GM23338 (cell line): ENCODE data around the gene TBCD. TPM values are rescaled to one million over a fixed set of nuclear protein-coding genes. Genes with fewer than 3 reads are reported as not detected.

Experiments used
- ATAC-seq: fragments of 200-7000 bp; cut with Tn5 transposase; 3 replicates; pipeline ENCODE4 v1.9.1; 2020
- DNase-seq: peaks from one replicate; pipeline ENCODE4 v3.0.0-alpha.2; 2015; ENCODE audit warnings: low spot score
- H2AFZ ChIP-seq: fragments of 200-600 bp; sonication (generic); 2 replicates; pipeline ENCODE4 v1.8.0; 2016; ENCODE audit warnings: antibody characterized with exemption, mild to moderate bottlenecking, moderate library complexity
- H3F3A ChIP-seq: fragments of 200-600 bp; sonication (generic); replicated peaks from 2 replicates; pipeline ENCODE4 v1.8.0; 2017; ENCODE audit warnings: antibody characterized with exemption, mixed run types, low read depth
- H3K27ac ChIP-seq: fragments of 200-600 bp; sonication (generic); 2 replicates; pipeline ENCODE4 v1.6.1; 2016; ENCODE audit warnings: low read depth
- H3K27me3 ChIP-seq: fragments of 200-600 bp; sonication (generic); 2 replicates; pipeline ENCODE4 v1.8.0; 2016; ENCODE audit warnings: mild to moderate bottlenecking, mixed run types, moderate library complexity; ENCODE audit not compliant: insufficient read depth
- H3K36me3 ChIP-seq: fragments of 200-600 bp; sonication (generic); 2 replicates; pipeline ENCODE4 v1.8.0; 2016; ENCODE audit warnings: mild to moderate bottlenecking; ENCODE audit not compliant: insufficient read depth
- H3K4me1 ChIP-seq: fragments of 200-600 bp; sonication (generic); 2 replicates; pipeline ENCODE4 v1.8.0; 2016; ENCODE audit warnings: mild to moderate bottlenecking, moderate library complexity; ENCODE audit not compliant: insufficient read depth
- H3K4me2 ChIP-seq: fragments of 200-600 bp; sonication (generic); 2 replicates; pipeline ENCODE4 v1.7.1; 2017; ENCODE audit warnings: mixed run types
- H3K4me3 ChIP-seq: fragments of 200-600 bp; sonication (generic); 2 replicates; pipeline ENCODE4 v1.6.1; 2016; ENCODE audit warnings: mixed run types
- H3K79me2 ChIP-seq: fragments of 200-600 bp; sonication (generic); replicated peaks from 2 replicates; pipeline ENCODE4 v1.8.0; 2017; ENCODE audit warnings: mild to moderate bottlenecking; ENCODE audit not compliant: insufficient read depth
- H3K9me2 ChIP-seq: fragments of 200-600 bp; sonication (generic); 2 replicates; pipeline ENCODE4 v1.8.0; 2017; ENCODE audit not compliant: insufficient read depth
- H4K20me1 ChIP-seq: fragments of 200-600 bp; sonication (generic); replicated peaks from 2 replicates; pipeline ENCODE4 v1.8.0; 2017; ENCODE audit warnings: mild to moderate bottlenecking; ENCODE audit not compliant: insufficient read depth
- H3K27ac Mint-ChIP-seq: 2 replicates; pipeline ENCODE4 v1.8.0; 2020; ENCODE audit warnings: inconsistent platforms, mild to moderate bottlenecking, moderate library complexity, mixed read lengths
- H3K27me3 Mint-ChIP-seq: 3 replicates; pipeline ENCODE4 v1.8.0; 2022; ENCODE audit warnings: low read depth, mild to moderate bottlenecking, moderate library complexity, mixed read lengths, inconsistent platforms; ENCODE audit not compliant: insufficient read depth, poor library complexity
- H3K36me3 Mint-ChIP-seq: 3 replicates; pipeline ENCODE4 v1.8.0; 2021; ENCODE audit warnings: low read depth, mild to moderate bottlenecking, inconsistent platforms, moderate library complexity, mixed read lengths
- H3K4me1 Mint-ChIP-seq: 3 replicates; pipeline ENCODE4 v1.8.0; 2020; ENCODE audit warnings: mild to moderate bottlenecking, inconsistent platforms, mixed read lengths
- H3K4me3 Mint-ChIP-seq: 3 replicates; pipeline ENCODE4 v1.8.0; 2021; ENCODE audit warnings: moderate library complexity, mild to moderate bottlenecking, inconsistent platforms, mixed read lengths
- H3K9me3 Mint-ChIP-seq: 3 replicates; pipeline ENCODE4 v1.8.0; 2020; ENCODE audit warnings: moderate library complexity, mild to moderate bottlenecking, inconsistent platforms, mixed read lengths
- CREB1 ChIP-seq: fragments of 250-450 bp; sonication (Bioruptor Pico); IDR thresholded peaks from 2 replicates; pipeline ENCODE4 v1.5.0; 2020; ENCODE audit warnings: low read depth, mild to moderate bottlenecking, moderate library complexity
- ETS1 ChIP-seq: IDR thresholded peaks from 2 replicates; pipeline ENCODE4 v1.6.1; 2016; ENCODE audit warnings: antibody characterized with exemption
- EZH2 ChIP-seq: fragments of 200-600 bp; sonication (generic); IDR thresholded peaks from one replicate; pipeline ENCODE4 v1.8.0; 2017; ENCODE audit warnings: antibody characterized with exemption, mild to moderate bottlenecking, low read depth; ENCODE audit not compliant: unreplicated experiment
- EZH2phosphoT487 ChIP-seq: fragments of 200-600 bp; sonication (generic); IDR thresholded peaks from one replicate; pipeline ENCODE4 v1.8.1; 2018; ENCODE audit warnings: antibody characterized with exemption; ENCODE audit not compliant: unreplicated experiment
- JUNB ChIP-seq: IDR thresholded peaks from one replicate; pipeline ENCODE4 v1.6.1; 2016; ENCODE audit warnings: antibody characterized with exemption; ENCODE audit not compliant: unreplicated experiment
- NANOG ChIP-seq: IDR thresholded peaks from 2 replicates; pipeline ENCODE4 v1.6.1; 2016; ENCODE audit warnings: antibody characterized with exemption, borderline replicate concordance
- POLR2AphosphoS5 ChIP-seq: IDR thresholded peaks from 2 replicates; pipeline ENCODE4 v1.6.1; 2016; ENCODE audit warnings: antibody characterized with exemption, low read depth
- REST ChIP-seq: IDR thresholded peaks from one replicate; pipeline ENCODE4 v1.6.1; 2018; ENCODE audit warnings: antibody characterized with exemption; ENCODE audit not compliant: unreplicated experiment
- STAT1 ChIP-seq: IDR thresholded peaks from one replicate; pipeline ENCODE4 v1.6.1; 2016; ENCODE audit warnings: antibody characterized with exemption; ENCODE audit not compliant: unreplicated experiment
- ZNF331 ChIP-seq: fragments of 250-450 bp; sonication (Bioruptor Pico); IDR thresholded peaks from 2 replicates; pipeline ENCODE4 v1.5.0; 2020; ENCODE audit warnings: low read depth, mild to moderate bottlenecking, moderate library complexity
- ZNF462 ChIP-seq: fragments of 250-450 bp; sonication (Bioruptor Pico); IDR thresholded peaks from 2 replicates; pipeline ENCODE4 v1.5.0; 2020; ENCODE audit warnings: mild to moderate bottlenecking, moderate library complexity
- polyA plus RNA-seq: library from polyadenylated mRNA; unstranded; fragments of >200 nt; fragmentation: Nextera tagmentation; extraction: Ambion mirVana; gene quantifications from 2 replicates; pipeline ENCODE4 v1.2.1, GENCODE V29; 2016
- total RNA-seq: library from RNA; depleted of rRNA; stranded (reverse); fragments of >200 nt; shearing (Covaris generic); gene quantifications from 2 replicates; pipeline ENCODE4 v1.2.3, GENCODE V29; 2014

Gene TBCD
- total and polyA plus RNA-seq, 2 experiments from 2014 or later: 75.0 to 116 TPM

DNA sequence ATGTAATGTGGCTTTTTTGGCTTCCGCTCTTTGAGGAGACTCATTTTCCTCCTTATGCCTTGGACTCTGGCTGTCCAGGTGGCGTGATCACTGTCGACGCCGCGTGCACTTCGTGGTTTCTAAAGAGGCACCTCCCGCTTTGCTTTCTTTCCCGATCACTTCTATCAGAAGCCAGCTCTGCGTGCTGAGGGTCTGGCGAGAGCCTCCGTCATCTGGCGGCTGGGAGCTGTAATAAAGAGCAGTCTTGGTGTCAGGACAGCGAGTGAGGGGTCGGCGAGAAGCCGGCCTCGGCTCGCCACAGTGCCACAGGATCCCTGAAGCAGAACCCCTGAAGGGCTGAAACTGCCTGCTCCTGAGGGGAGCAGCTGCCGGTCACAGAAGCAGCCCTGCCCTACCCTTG, 80.5 kb downstream of the TBCD start:
- Histone ChIP-seq H3K27me3 (no peaks in the 10 kb centered on the region), H4K20me1 (peaks cover 5% of the 10 kb centered on the region), H3K4me3 (no peak overlapping the region), H3K27ac (no peak overlapping the region), H2AFZ (no peak overlapping the region), H3K36me3 (no peaks in the 10 kb centered on the region), H3F3A (0 out of 2 replicates have a peak, but pooled peaks cover 9% of the 10 kb centered on the region), H3K4me2 (no peak overlapping the region), H3K4me1 (peaks cover 3% of the 10 kb centered on the region), H3K79me2 (0 out of 2 replicates have a peak, but pooled peaks cover 18% of the 10 kb centered on the region), H3K9me2 (no peaks in the 10 kb centered on the region)
- Mint-ChIP-seq H3K4me1 (peaks cover 30% of the 10 kb centered on the region), H3K27me3 (peaks cover 5% of the 10 kb centered on the region), H3K27ac (peak overlapping the region; percentile 40; the same call in 1 of the 2 replicates), H3K9me3 (no peaks in the 10 kb centered on the region; the same call in 1 of the 3 replicates), H3K36me3 (peaks cover 32% of the 10 kb centered on the region), H3K4me3 (no peak overlapping the region)
- peak; percentile 13; the same call in 1 of the 3 replicates for ATAC-seq
- TF ChIP-seq STAT1: no peak
- no peak for TF ChIP-seq ZNF331
- DNase-seq: no peak

- Histone ChIP-seq H2AFZ (no peak overlapping the region), H3K27ac (no peak overlapping the region), H4K20me1 (peaks cover 5% of the 10 kb centered on the region), H3F3A (0 out of 2 replicates have a peak, but pooled peaks cover 6% of the 10 kb centered on the region), H3K79me2 (0 out of 2 replicates have a peak, but pooled peaks cover 18% of the 10 kb centered on the region), H3K4me3 (no peak overlapping the region), H3K27me3 (no peaks in the 10 kb centered on the region), H3K4me1 (peaks cover 3% of the 10 kb centered on the region), H3K9me2 (no peaks in the 10 kb centered on the region), H3K4me2 (no peak overlapping the region), H3K36me3 (no peaks in the 10 kb centered on the region)
- DNase-seq: no peak
- Mint-ChIP-seq H3K4me3 (no peak overlapping the region), H3K9me3 (no peaks in the 10 kb centered on the region; the same call in 2 of the 3 replicates), H3K4me1 (peaks cover 36% of the 10 kb centered on the region), H3K27ac (peak overlapping the region; percentile 40; the same call in 1 of the 2 replicates), H3K27me3 (peaks cover 5% of the 10 kb centered on the region), H3K36me3 (peaks cover 26% of the 10 kb centered on the region)
- ATAC-seq: no peak
- TF ChIP-seq ZNF462 (no peak), POLR2AphosphoS5 (no peak), EZH2phosphoT487 (no peak), JUNB (no peak), ZNF331 (no peak), ETS1 (no peak), NANOG (no peak), EZH2 (no peak), CREB1 (no peak), REST (no peak), STAT1 (no peak)
Observed at GRCh38 chr17:82832881-82833475, 81.1 kb downstream of the TBCD start.
